Fibroblast of skin of abdomen (primary cell): ENCODE measurements around the gene ARRB1. TPM values are rescaled to one million over a fixed set of nuclear protein-coding genes. Genes with fewer than 3 reads are reported as not detected.
"Not testable (repeated sequence)": the region's sequence is repeated elsewhere in the genome, so short reads cannot be mapped to it uniquely, and the experiment has no call there.

ENCODE experiments used
- DNase-seq: peaks from one replicate; pipeline ENCODE4 v3.0.0-alpha.2; 2013
- polyA plus RNA-seq, 2 experiments: library from polyadenylated mRNA; unstranded; fragments of 120-200 nt; gene quantifications; one replicate each; pipeline ENCODE4 v1.2.1, GENCODE V29; 2013; ENCODE audit not compliant: insufficient read length in 2 of 2

The ARRB1 gene
- polyA plus RNA-seq (2013, experiment 1 of 2; ENCODE audit: insufficient read length): 8.7 TPM
- polyA plus RNA-seq (2013, experiment 2 of 2; ENCODE audit: insufficient read length): 9.3 TPM

DNA sequence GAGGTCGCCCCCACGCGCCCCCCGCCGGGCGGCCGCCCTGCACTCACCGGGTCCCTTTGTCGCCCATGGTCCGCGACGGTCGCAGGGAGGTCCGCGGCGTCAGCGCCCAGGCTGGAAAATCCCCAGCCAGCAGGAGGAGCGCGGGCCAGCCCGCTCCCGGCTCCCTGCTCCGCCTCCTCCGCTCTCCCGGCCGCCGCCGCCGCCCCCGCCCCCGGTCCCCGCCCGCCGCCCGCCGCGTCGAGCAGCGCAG lies at the start of gene ARRB1:
TSS of gene ARRB1 (minus strand) at position 121 of the 250 bp plus-strand sequence. CDS start at position 67, 54 bp downstream.
- DNase-seq: no peak

DNA sequence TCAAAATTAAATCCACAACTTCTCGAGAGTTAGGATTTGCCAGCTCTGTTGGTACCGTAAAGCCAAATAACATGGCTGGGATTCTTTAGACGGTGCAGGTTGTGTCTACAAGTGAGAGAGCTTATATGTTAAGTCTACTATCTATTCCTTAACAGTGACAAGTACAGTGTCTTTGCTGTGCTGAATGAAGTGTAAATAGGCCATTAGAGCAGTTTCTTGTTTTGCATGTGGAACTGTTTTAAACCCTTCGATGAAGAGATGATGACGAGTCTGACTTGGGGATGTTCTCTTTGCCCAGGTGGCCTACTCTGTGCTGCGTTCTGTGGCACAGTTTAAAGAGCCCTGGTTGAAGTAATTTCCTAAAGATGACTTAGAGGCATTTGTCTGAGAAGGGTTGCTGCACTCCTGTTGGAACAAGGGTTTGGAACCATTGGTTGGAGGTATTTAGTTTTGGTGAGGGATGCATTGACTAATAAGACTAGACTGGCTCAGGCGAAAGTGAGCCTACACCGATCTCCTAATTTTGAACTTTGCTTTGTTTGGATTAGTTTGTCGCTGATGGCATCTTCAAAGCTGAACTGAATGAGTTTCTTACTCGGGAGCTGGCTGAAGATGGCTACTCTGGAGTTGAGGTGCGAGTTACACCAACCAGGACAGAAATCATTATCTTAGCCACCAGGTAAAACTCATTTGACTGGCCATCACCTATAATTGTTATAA lies 48.8 kb upstream of the ARRB1 start:
- DNase-seq: no peak

DNA sequence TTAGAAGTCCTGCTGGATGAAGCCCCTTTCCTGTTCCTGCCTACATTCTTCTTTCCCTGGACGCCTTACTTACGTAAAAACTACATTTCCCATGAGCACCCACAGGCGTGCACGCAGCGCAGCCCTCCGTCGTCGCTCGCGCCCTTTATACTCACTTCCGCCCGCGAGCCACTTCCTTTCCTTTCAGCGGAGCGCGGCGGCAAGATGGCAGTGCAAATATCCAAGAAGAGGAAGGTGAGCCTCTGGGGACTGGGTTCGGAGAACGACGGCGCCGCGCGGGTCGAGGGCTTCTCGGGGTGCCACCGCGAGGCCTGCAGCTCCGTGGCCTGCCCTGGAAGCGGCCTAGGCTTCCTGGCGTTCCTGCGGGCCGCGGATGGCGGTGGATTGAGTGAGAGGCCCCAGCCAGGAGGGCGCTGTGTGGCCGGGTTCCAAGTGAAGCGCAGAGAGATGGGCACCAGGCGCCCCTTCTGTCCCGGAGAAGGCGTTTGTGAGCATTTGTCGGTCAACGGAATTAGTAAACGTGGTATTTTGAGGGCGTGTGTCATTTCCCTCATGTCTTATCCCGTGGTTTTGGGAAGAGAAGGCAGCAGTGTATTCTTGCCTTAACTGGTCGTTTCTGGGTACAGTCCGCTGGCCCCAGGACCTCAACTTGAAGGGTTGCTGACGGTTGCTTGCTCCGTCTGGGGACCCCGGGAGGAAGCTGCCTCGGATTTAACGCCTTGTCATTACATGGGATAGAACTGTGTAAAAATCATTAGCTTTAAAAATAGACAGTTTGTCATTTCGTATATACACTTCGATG lies 48.1 kb upstream of the ARRB1 start, which contains the start of gene RPS3:
TSS of gene RPS3 (plus strand) at position 175 of the 802 bp plus-strand sequence. CDS start at position 205, 30 bp downstream.
- peak; percentile 92 for DNase-seq

DNA sequence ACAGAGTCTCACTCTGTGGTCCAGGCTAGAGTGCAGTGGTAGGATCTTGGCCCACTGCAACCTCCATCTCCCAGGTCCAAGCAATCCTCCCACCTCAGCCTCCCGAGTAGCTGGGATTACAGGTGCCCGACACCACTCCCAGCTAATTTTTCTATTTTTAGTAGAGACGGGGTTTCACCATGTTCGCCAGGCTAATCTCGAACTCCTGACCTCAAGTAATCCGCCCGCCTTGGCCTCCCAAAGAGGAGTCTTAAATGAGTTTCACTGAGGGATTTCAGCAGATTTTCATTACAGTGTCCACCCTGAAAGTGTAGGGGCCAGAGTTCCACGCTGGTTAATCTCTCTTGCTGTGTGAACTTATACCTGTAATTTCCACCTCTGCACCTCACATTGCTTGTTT lies 47.4 kb upstream of the ARRB1 start:
- no peak for DNase-seq

DNA sequence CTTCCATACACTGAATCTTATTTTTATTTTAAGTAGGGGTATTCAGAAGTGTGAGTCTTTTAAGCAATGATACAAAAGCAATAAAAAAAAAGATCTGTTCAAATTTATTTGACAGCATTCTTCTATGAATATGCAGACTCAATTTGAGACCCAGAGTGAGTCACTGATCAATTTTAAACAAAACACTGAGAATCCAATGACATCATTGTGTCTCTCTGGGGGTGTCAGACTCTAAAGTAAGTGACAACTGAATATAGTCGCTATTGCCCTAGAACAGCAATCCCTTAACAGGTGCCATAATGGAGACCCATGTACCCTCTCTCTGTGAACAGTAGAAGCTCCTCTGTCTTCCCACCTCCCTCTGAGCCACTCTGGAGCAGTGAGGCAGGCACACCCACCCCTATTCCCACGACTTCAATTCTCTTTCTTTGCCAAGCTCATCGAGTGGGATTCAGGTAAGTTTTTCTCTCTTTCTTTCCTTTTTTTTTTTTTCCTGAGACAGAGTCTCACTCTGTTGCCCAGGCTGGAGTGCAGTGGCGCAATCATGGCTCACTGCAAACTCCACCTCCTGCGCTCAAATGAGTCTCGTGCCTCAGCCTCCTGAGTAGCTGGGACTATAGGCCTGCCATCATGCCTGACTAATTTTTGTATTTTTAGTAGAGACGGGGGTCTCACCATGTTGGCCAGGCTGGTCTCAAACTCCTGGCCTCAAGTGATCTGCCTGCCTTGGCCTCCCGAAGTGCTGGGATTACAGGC lies 42.8 kb upstream of the ARRB1 start:
- DNase-seq: no peak

DNA sequence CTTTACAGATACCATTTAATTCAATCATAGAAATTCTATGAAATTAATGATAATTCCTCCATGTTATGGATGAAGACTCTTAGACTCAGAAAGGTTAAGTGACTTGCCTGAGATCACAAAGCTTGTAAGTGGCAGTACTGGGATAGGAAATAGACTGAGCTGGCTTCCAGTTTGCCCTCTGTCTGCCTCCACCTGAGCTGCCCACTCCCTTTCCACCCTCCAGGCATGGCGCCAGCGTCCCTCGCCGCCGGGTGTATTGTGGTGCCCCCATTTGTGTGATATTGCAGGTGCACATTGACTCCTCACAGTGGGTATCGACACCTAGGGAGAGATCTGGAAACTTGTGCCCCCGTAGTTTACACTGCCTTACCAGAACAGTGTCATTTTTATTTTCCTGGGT lies 38.5 kb upstream of the ARRB1 start:
- no peak for DNase-seq

DNA sequence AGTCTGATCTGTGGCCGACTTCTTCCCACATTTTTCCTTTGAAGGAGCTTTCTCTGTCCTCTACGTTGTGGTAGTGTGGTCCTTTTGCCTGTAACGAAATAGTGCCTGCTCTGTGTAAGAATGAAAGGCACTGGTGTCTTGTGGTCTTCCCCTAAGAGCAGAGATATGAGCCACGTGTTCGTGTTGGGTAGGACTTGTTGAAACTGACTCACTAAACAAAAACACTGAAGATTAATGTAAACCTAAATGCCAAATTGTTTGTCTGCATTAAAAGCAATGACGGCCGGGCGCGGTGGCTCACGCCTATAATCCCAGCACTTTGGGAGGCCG lies 37.8 kb upstream of the ARRB1 start:
- no peak for DNase-seq

DNA sequence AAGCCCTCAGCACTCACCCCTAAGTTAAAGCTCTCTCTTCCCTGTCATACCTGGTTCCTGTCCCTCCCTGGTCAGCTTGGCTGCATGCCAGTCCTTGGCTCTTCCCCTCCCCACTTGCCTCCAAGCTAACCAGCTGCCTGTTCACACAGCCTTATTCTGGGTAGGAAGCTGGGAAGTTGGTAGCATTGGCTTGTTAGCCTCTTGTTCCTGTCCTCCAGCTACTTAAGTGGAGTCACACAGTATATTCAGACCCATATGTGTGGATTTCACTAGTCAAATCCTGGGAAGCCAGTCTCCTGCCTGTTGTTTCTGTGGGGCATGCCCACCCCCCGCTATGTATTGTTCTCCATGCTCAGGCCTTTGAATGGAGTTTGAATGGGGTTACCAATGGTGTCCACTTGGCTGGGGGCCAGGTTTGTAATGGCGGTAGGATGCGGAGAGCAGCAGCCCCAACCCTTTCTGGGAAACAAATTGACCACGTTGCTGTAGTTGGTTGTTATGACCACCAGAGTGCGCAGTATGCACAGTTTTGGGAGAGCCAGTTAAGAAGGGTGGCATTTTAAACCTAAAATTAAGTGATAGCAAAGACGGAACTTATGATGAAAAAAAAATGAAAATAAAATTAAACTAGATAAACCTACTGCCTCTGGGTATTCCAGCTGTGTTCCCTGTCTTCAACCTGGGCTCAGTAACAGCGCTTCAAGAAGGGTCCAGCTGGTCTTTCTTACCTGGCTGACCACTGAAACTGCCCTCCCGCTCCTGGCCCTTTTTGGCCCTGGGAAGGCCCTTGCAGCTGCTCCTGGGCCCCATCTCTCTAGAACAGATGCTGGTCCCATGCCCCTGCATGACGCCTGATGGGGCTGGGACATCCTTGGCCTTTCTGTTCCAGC lies 37.2 kb upstream of the ARRB1 start:
- peak; percentile 76 for DNase-seq

DNA sequence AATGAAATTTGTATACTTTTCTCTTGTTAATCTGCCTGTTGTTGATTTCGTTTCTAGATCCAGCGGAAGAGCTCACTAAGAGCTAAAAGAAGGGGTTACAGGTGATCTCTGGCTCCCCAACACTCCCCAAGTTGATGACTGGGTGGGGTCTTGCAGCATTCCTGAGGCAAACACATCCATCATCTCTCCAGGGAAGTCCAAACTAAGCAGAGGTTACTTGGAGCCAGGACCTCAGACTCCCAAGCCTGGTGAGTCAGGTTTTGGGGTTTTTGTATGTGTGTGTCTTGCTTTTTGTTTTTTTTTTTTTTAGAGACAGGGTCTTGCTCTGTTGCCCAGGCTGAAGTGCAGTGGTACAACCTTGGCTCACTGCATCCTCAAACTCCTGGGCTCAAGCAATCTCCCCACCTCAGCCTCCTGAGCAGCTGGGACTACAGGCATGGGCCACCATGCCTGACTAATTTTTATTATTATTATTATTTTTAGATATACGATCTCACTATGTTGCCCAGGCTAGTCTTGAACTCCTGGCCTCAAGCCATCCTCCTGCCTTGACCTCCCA lies 36.4 kb upstream of the ARRB1 start:
- peak; percentile 13 for DNase-seq

DNA sequence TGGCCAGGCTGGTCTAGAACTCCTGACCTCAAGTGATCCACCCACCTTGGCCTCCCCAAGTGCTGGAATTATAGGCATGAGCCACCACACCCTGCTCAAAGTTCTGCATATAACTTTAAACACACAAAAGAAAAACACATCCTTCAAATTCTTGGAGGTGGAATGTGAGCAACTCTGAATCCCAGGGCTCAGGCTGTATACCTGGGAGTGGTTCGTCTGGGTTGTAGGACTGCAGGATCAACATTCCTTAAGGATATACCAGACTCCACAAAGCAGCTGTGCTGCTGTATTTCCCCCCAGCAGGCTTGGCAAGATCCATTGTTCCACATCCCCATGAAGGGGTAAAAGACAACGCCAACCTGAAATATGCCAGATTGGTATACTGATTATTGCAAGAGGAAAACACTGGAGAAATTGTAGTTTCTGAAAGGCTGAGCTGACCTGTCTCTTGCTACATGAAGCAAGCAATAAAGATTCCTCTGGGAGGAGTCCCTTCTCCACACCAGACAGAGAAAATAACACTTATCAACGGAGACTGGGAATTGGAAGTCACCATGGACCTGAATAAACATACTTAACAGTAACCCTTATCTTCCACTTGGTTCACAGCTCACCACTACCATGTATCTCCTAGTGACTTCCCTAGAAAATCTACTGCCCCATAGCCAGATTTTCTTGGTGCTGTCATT lies 35.6 kb upstream of the ARRB1 start:
- peak; percentile 39 for DNase-seq

DNA sequence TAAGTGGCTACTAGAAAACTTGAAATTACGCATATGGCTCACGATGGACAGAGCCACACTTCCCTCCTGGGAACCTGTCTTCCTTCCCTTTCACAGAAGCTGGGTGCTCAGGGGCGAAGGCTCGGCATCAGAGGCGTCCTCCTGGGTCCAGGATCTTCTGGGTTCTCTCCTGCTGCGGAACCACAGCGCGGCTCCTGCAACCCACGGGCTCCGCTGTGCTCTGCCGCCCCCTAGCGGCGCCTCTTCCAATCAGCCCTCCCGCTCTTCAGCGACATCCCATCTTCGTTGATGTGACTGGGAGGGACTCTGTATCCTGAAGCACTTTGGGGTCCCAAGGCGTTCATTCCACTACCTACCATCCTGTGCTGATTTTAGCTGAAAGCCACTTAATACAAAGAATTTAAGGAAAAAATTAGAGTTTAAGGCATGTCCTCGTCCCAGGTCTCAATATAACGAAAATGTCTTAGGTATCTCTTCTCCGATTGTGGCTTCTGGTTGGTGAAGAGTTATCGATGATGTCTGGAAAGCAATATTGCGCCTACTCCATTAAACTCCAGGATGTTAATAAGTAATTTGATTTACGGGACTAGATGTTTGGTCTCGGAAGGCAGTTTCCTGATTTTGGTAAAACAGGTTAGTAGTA lies 33.1 kb upstream of the ARRB1 start:
- peak; percentile 38 for DNase-seq

DNA sequence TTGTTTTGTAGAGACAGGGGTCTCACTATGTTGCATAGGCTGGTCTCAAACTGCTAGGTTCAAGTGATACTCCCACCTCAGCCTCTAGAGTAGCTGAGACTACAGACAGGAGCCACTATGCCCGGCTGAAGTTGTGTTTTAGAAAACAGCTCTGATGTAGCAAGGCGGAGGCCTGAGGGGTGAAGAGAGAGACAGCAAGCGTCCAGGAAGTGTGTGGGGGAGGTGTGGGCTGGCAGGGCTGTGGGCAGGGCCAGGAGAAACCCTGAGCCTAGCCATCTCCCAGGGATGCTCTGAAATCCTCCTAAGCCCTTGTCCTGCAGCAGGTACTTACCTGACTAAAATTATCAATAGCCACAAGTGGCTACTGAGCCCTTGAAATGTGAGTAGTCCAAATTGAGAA lies 31.8 kb upstream of the ARRB1 start:
- DNase-seq: no peak

DNA sequence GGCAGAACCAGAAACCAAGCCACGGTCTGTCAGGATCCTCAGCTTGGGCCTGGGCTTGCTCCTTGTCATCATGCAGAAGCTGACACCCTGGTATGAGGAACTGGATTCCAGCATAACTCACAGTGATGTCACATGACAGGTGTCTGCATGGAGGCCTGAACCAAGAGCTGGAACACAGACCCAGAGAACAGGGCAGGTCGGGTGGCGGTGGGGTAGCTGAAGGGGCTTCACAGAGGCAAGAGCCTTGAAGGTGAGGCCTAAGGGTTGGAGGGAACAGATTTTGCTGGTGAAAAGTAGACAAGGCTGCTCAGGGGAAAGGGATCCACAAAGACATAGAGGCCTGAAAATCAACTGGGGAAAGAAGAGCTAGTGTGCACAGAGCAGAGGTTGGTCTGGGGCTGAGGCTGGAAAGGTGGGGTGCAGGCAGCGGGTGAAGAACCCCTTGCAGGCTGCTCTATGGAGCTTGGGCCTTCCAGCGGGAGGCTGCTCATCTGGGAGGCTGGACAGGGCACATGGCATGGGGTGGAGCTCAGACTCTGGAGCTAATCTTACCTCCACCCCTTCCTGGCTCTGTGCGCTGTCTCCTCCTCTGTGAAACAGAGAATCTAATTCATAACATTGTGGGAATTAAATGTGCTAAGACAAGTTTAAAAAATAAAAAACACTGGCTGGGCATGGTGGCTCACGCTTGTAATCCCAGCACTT lies 29.4 kb upstream of the ARRB1 start:
- DNase-seq: no peak

DNA sequence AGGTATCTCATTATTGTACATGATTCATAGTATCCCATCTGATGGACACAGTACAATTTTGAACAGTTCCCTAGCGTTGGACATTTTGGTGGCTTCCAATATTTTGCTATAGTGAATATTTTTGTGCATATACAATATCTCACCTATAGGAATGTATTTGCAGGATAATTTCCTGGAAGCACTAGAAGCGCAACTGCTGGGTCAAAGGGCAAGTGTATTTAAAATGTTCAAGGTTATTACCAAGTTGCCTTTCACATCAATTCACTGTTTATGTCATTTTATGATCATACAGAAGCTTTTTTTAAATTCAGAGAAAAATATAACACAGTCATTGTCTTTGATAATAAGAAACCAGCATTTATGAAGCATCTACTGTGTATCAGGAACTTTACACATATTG lies 28.8 kb upstream of the ARRB1 start:
- no peak for DNase-seq

DNA sequence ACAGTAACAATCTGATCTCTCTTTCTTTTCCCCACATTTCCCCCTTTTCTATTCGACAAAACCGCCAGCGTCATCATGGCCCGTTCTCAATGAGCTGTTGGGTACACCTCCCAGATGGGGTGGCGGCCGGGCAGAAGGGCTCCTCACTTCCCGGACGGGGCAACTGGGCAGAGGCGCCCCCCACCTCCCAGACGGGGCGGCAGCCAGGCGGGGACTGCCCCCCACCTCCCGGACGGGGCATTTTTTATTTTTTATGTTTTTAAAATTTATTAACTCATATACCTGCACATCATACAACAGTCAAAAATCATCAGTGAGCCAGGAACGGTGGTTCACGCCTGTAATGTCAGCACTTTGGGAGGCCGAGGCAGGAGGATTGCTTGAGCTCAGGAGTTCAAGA lies 27.3 kb upstream of the ARRB1 start:
- not testable (repeated sequence) for DNase-seq

DNA sequence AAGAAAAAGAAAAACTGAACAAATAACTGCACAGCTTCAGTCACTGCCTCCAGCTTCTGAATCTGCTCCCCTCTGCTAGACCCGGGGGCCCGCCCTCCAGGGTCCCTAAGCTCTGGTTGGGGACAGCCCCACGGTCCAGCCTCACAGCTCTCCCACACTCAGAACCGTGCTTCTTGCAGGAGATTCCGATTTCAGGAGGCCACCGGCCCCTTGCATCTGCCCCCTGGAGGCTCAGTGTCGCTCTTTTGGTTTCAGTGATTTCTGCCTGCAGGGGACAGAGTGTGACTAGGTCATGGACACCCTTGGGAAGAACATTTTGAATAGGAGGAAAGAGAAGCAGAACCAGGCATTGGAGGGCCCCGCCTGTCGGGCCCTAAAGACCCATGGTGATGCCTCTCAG lies 24.7 kb upstream of the ARRB1 start:
- no peak for DNase-seq

DNA sequence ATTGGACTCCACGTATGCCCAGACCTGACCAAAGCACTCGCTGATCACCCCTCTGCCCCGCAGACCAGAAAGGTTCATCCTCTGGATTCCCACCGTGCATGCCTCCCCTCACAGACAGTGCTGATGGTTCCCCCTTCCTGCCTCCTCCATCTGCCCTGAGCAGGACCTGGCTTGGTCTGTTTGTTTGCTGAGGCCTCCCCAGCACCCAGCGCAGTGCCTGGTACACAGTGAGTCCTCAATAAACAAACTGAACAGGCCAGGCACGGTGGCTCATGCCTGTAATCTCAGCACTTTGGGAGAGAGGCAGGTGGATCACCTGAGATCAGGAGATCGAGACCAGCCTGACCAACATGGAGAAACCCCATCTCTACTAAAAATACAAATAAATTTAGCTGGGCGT lies 24.2 kb upstream of the ARRB1 start:
- no peak for DNase-seq

DNA sequence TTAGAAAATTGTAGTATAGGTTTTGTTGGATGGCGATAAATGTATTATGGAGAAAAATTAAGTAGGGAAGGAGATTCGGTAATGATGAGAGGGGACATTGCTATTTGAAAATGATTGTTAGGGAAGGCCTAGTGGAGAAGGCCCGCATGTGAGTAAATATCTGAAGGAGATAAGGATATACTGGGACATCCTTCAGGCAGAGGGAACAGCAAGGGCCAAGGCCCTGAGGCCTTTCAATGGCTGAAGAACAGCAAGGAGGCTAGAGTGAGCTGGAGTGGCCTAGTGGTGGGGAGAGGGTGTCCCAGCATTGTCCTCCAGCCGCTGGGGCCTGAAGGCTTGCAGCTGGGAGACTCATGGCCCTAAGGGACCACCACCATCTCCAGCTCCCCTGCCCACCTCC lies 23.2 kb upstream of the ARRB1 start:
- DNase-seq: no peak

DNA sequence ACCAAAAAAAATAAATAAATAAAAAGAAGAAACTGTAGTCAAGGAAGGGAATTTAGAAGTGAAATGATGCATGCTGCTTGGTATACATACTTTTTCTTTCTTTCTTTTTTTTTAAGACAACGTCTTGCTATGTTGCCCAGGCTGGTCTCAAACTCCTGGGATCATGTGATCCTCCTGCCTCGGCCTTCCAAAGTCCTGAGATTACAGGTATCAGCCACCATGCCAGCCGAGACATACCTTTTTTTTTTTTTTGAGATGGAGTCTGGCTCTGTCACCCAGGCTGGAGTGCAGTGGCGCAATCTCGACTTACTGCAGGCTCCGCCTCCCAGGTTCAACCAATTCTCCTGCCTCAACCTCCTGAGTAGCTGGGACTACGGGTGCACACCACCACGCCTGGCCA lies 21.7 kb upstream of the ARRB1 start:
- no peak for DNase-seq
